ENCODE measurements around the gene PLA2G2C.

- TF ChIP-seq GATA3 (IDR thresholded peaks at IDR 0.05; ENCODE audit: low read depth, low read length) = no peak
- no peak for TF ChIP-seq GATA2 (IDR thresholded peaks at IDR 0.05; ENCODE audit: low read depth, low read length)
Measured at GRCh38 chr1:20220036-20220435, 33.7 kb upstream of the PLA2G2C start.

All from SH-SY5Y (cell line).